UCSD-AML1 (cell line): Measurements from ENCODE around the gene CETP.
"Not testable (repeated sequence)": the region's sequence is repeated elsewhere in the genome, so short reads cannot be mapped to it uniquely, and the experiment has no call there.

Experiments used
- DNase-seq: peaks from one replicate; lab custom pipeline; 2025; ENCODE audit not compliant: unreplicated experiment; lab: John Stamatoyannopoulos, UW

The CETP gene

GRCh38 chr16:56956756-56957155, 5.0 kb upstream of the CETP start:
- DNase-seq = no peak

- DNase-seq = no peak
Observed at GRCh38 chr16:56960681-56961281, 969 bp upstream of the CETP start.

- no peak for DNase-seq
Observed at GRCh38 chr16:56961386-56961785, 364 bp upstream of the CETP start.

- DNase-seq = peak; percentile 90
Observed at GRCh38 chr16:56964243-56965148, 2.7 kb downstream of the CETP start.

GRCh38 chr16:56965149-56966092, 3.7 kb downstream of the CETP start:
- no peak for DNase-seq

GRCh38 chr16:56966093-56966475, 4.3 kb downstream of the CETP start:
- no peak for DNase-seq

GRCh38 chr16:56967733-56968132, 6.0 kb downstream of the CETP start:
- DNase-seq = no peak

- no peak for DNase-seq
Observed at GRCh38 chr16:56969769-56970168, 8.0 kb downstream of the CETP start.

GRCh38 chr16:56970934-56971767, 9.4 kb downstream of the CETP start:
- no peak for DNase-seq

GRCh38 chr16:56971768-56972043, 10.0 kb downstream of the CETP start:
- DNase-seq = no peak

- no peak for DNase-seq
Observed at GRCh38 chr16:56972403-56973293, 10.9 kb downstream of the CETP start.

GRCh38 chr16:56973294-56973689, 11.5 kb downstream of the CETP start:
- DNase-seq = no peak

- not testable (repeated sequence) for DNase-seq
Observed at GRCh38 chr16:56973899-56974298, 12.1 kb downstream of the CETP start.

GRCh38 chr16:56974549-56975300, 13.0 kb downstream of the CETP start:
- DNase-seq = no peak

GRCh38 chr16:56975714-56976113, 14.0 kb downstream of the CETP start:
- no peak for DNase-seq

- DNase-seq = no peak
Observed at GRCh38 chr16:56977216-56977615, 15.5 kb downstream of the CETP start.

- DNase-seq = no peak
Observed at GRCh38 chr16:56977823-56978430, 16.2 kb downstream of the CETP start.

- DNase-seq = no peak
Observed at GRCh38 chr16:56980201-56980535, 18.4 kb downstream of the CETP start.
